ENCODE measurements around the gene CDC42BPB.

CDC42BPB gene

GRCh38 chr14:102924632-102925588 lies 132.4 kb downstream of the CDC42BPB start:
- no peak for DNase-seq (ENCODE audit: low spot score)
- no peak for TF ChIP-seq CTCF (conservative IDR thresholded peaks at IDR 0.05; ENCODE audit: low read depth)
- no peak overlapping the region for H3K27ac ChIP-seq
- CTCF ChIA-PET = interaction anchor here (0.6 to 1.1 kb wide), 2 partner anchors 15 to 581 kb away, joined by 3 read pairs; no protein-coding TSS in a partner anchor
- POLR2A ChIA-PET (ENCODE audit: low non-redundant PET) = no interaction called here

- H3K27ac ChIP-seq = no peak overlapping the region
- no peak for TF ChIP-seq CTCF (conservative IDR thresholded peaks at IDR 0.05; ENCODE audit: low read depth)
- ChIA-PET CTCF (interaction anchor here (0.6 kb wide), 2 partner anchors 189 to 580 kb away, joined by 3 read pairs; no protein-coding TSS in a partner anchor), POLR2A (ENCODE audit: low non-redundant PET) (no interaction called here)
- DNase-seq (ENCODE audit: low spot score) = no peak
Observed at GRCh38 chr14:102923925-102924486, 133.3 kb downstream of the CDC42BPB start.

- DNase-seq (ENCODE audit: low spot score) = no peak
- no peak for TF ChIP-seq CTCF (conservative IDR thresholded peaks at IDR 0.05; ENCODE audit: low read depth)
- no peak overlapping the region for H3K27ac ChIP-seq
- POLR2A ChIA-PET (ENCODE audit: low non-redundant PET) = no interaction called here
- CTCF ChIA-PET = interaction anchor here (0.6 kb wide), 1 partner anchor 188 kb away, joined by 3 read pairs; no protein-coding TSS in a partner anchor
Observed at GRCh38 chr14:102923201-102923924, 134.0 kb downstream of the CDC42BPB start.

- DNase-seq (ENCODE audit: low spot score) = no peak
- no peak for TF ChIP-seq CTCF (conservative IDR thresholded peaks at IDR 0.05; ENCODE audit: low read depth)
- H3K27ac ChIP-seq = no peak within 1 kb of the TSS
- ChIA-PET CTCF (no interaction called here), POLR2A (ENCODE audit: low non-redundant PET) (no interaction called here)
Observed at GRCh38 chr14:102922490-102923200, 134.7 kb downstream of the CDC42BPB start, which contains the start of gene AMN. Gene AMN (plus strand): TSS chr14:102922663. CDS start chr14:102922689, 26 bp downstream.

- POLR2A ChIA-PET (ENCODE audit: low non-redundant PET) = no interaction called here
- no peak for TF ChIP-seq CTCF (conservative IDR thresholded peaks at IDR 0.05; ENCODE audit: low read depth)
- CTCF ChIA-PET = no interaction called here
Observed at GRCh38 chr14:102920998-102921304, 136.4 kb downstream of the CDC42BPB start.

More at GRCh38 chr14:102920998-102921304, 136.4 kb downstream of the CDC42BPB start:
- DNase-seq (ENCODE audit: low spot score) = no peak
- H3K27ac ChIP-seq = no peak overlapping the region
